Stomach smooth muscle (tissue), 2 donors: ENCODE results near the gene NMNAT2.
A peak's percentile ranks its signal among the peaks of the same experiment; 100 is the strongest.

ENCODE experiments used
- H3K27ac ChIP-seq: one replicate; pipeline ENCODE4 v1.7.0; 2013; ENCODE audit warnings: mild to moderate bottlenecking, low read length, inconsistent platforms
- H3K27me3 ChIP-seq, 2 donors: one replicate each; pipeline ENCODE4 v1.7.0; 2013; ENCODE audit warnings: low read length in 2 of 2; ENCODE audit not compliant: insufficient read depth in 2 of 2, control insufficient read depth in 1 of 2
- H3K36me3 ChIP-seq, 2 donors: one replicate each; pipeline ENCODE4 v1.7.0; 2013; ENCODE audit warnings: low read length in 2 of 2; ENCODE audit not compliant: control insufficient read depth in 2 of 2, insufficient read depth in 2 of 2
- H3K4me1 ChIP-seq: one replicate; pipeline ENCODE4 v1.7.0; 2013; ENCODE audit warnings: low read length; ENCODE audit not compliant: control insufficient read depth, insufficient read depth
- H3K4me3 ChIP-seq, 2 donors: one replicate each; pipeline ENCODE4 v1.7.0; 2013; ENCODE audit warnings: low read length in 2 of 2
- H3K9ac ChIP-seq, 2 donors: one replicate each; pipeline ENCODE4 v1.7.0; 2013; ENCODE audit warnings: low read length in 2 of 2, mild to moderate bottlenecking in 1 of 2
- H3K9me3 ChIP-seq, 2 donors: one replicate each; pipeline ENCODE4 v1.7.0; 2013; ENCODE audit warnings: low read length in 2 of 2; ENCODE audit not compliant: control insufficient read depth in 2 of 2
- donor health status: healthy.
- donor health status: Pancreatic carcinoma.

The NMNAT2 gene

GRCh38 chr1:183315991-183316758 is 102.0 kb downstream of the NMNAT2 start:
- no peak overlapping the region for H3K4me3 ChIP-seq
- H3K27ac ChIP-seq, result no peak overlapping the region
- no peaks in the 10 kb centered on the region for H3K27me3 ChIP-seq

GRCh38 chr1:183313063-183313462 is 105.1 kb downstream of the NMNAT2 start:
- no peak overlapping the region for H3K4me3 ChIP-seq
- peaks cover 24% of the 10 kb centered on the region for H3K4me1 ChIP-seq
- no peak overlapping the region for H3K9ac ChIP-seq
- H3K9me3 ChIP-seq, result no peaks in the 10 kb centered on the region
- H3K36me3 ChIP-seq, result no peaks in the 10 kb centered on the region
- H3K27me3 ChIP-seq, result no peaks in the 10 kb centered on the region
- no peak overlapping the region for H3K27ac ChIP-seq

More at GRCh38 chr1:183315991-183316758, 102.0 kb downstream of the NMNAT2 start:
- peaks cover 26% of the 10 kb centered on the region for H3K4me1 ChIP-seq
- no peak overlapping the region for H3K9ac ChIP-seq
- no peaks in the 10 kb centered on the region for H3K36me3 ChIP-seq
- H3K9me3 ChIP-seq, result no peaks in the 10 kb centered on the region

- Histone ChIP-seq H3K36me3 (no peaks in the 10 kb centered on the region), H3K4me1 (peaks cover 22% of the 10 kb centered on the region), H3K4me3 (no peak overlapping the region), H3K27ac (peak overlapping the region; percentile 56), H3K9me3 (no peaks in the 10 kb centered on the region), H3K9ac (no peak overlapping the region), H3K27me3 (no peaks in the 10 kb centered on the region)
Measured at GRCh38 chr1:183310753-183311479, 107.3 kb downstream of the NMNAT2 start.

GRCh38 chr1:183308719-183309118 is 109.5 kb downstream of the NMNAT2 start:
- no peaks in the 10 kb centered on the region for H3K36me3 ChIP-seq
- H3K9ac ChIP-seq, result no peak overlapping the region
- no peak overlapping the region for H3K4me3 ChIP-seq
- peaks cover 24% of the 10 kb centered on the region for H3K4me1 ChIP-seq
- H3K9me3 ChIP-seq, result no peaks in the 10 kb centered on the region
- H3K27me3 ChIP-seq, result no peaks in the 10 kb centered on the region
- no peak overlapping the region for H3K27ac ChIP-seq

GRCh38 chr1:183306317-183307042 is 111.7 kb downstream of the NMNAT2 start:
- H3K4me1 ChIP-seq, result peaks cover 42% of the 10 kb centered on the region
- H3K27ac ChIP-seq, result no peak overlapping the region

GRCh38 chr1:183304440-183305107 is 113.6 kb downstream of the NMNAT2 start:
- peaks cover 32% of the 10 kb centered on the region for H3K4me1 ChIP-seq
- no peak overlapping the region for H3K4me3 ChIP-seq
- H3K9ac ChIP-seq, result no peak overlapping the region
- H3K27ac ChIP-seq, result no peak overlapping the region
- H3K27me3 ChIP-seq, result no peaks in the 10 kb centered on the region
- H3K9me3 ChIP-seq, result no peaks in the 10 kb centered on the region
- H3K36me3 ChIP-seq, result no peaks in the 10 kb centered on the region

More at GRCh38 chr1:183306317-183307042, 111.7 kb downstream of the NMNAT2 start:
- H3K27me3 ChIP-seq, result no peaks in the 10 kb centered on the region
- H3K4me3 ChIP-seq, result no peak overlapping the region
- H3K36me3 ChIP-seq, result no peaks in the 10 kb centered on the region
- H3K9ac ChIP-seq, result no peak overlapping the region
- no peaks in the 10 kb centered on the region for H3K9me3 ChIP-seq

- peaks cover 32% of the 10 kb centered on the region for H3K4me1 ChIP-seq
- H3K4me3 ChIP-seq, result peak overlapping the region in 1 of 2 donors; percentile 15
- no peaks in the 10 kb centered on the region for H3K36me3 ChIP-seq
Measured at GRCh38 chr1:183303901-183304300, 114.3 kb downstream of the NMNAT2 start.

GRCh38 chr1:183303323-183303645 is 114.9 kb downstream of the NMNAT2 start:
- Histone ChIP-seq H3K4me1 (peaks cover 32% of the 10 kb centered on the region), H3K9ac (peak overlapping the region in 1 of 2 donors; percentile 36), H3K9me3 (no peaks in the 10 kb centered on the region), H3K4me3 (peak overlapping the region in 1 of 2 donors; percentile 15), H3K27me3 (no peaks in the 10 kb centered on the region), H3K27ac (peak overlapping the region; percentile 82), H3K36me3 (no peaks in the 10 kb centered on the region)

More at GRCh38 chr1:183303901-183304300, 114.3 kb downstream of the NMNAT2 start:
- Histone ChIP-seq H3K9ac (no peak overlapping the region), H3K27me3 (no peaks in the 10 kb centered on the region), H3K27ac (peak overlapping the region; percentile 82), H3K9me3 (no peaks in the 10 kb centered on the region)

- no peak overlapping the region for H3K4me3 ChIP-seq
- H3K9ac ChIP-seq, result peak overlapping the region in 1 of 2 donors; percentile 36
- H3K27ac ChIP-seq, result peak overlapping the region; percentile 82
- peaks cover 29% of the 10 kb centered on the region for H3K4me1 ChIP-seq
- H3K36me3 ChIP-seq, result no peaks in the 10 kb centered on the region
- no peaks in the 10 kb centered on the region for H3K27me3 ChIP-seq
- no peaks in the 10 kb centered on the region for H3K9me3 ChIP-seq
Measured at GRCh38 chr1:183302452-183303322, 115.5 kb downstream of the NMNAT2 start.
